SK-N-DZ (cell line): ENCODE data around the gene TM4SF18.
A peak's percentile ranks its signal among the peaks of the same experiment; 100 is the strongest.

ENCODE experiments used
- DNase-seq: peaks from one replicate; pipeline ENCODE4 v3.0.0-alpha.2; 2015; ENCODE audit warnings: low spot score

TM4SF18 gene

GRCh38 chr3:149330609-149331331 lies 2.7 kb downstream of the TM4SF18 start:
- no peak for DNase-seq

- DNase-seq, result no peak
Observed at GRCh38 chr3:149327156-149327555, 6.3 kb downstream of the TM4SF18 start.

- DNase-seq, result no peak
Observed at GRCh38 chr3:149325581-149325980, 7.9 kb downstream of the TM4SF18 start.

GRCh38 chr3:149324332-149324731 lies 9.1 kb downstream of the TM4SF18 start:
- no peak for DNase-seq

GRCh38 chr3:149321640-149322039 lies 11.8 kb downstream of the TM4SF18 start:
- no peak for DNase-seq

- no peak for DNase-seq
Observed at GRCh38 chr3:149321136-149321535, 12.3 kb downstream of the TM4SF18 start.

GRCh38 chr3:149319750-149320149 lies 13.7 kb downstream of the TM4SF18 start:
- no peak for DNase-seq

GRCh38 chr3:149317072-149317471 lies 16.4 kb downstream of the TM4SF18 start:
- DNase-seq, result no peak

GRCh38 chr3:149316437-149316836 lies 17.0 kb downstream of the TM4SF18 start:
- no peak for DNase-seq

- DNase-seq, result no peak
Observed at GRCh38 chr3:149315694-149316093, 17.7 kb downstream of the TM4SF18 start.

- DNase-seq, result no peak
Observed at GRCh38 chr3:149314807-149315578, 18.4 kb downstream of the TM4SF18 start.

- no peak for DNase-seq
Observed at GRCh38 chr3:149313542-149313941, 19.9 kb downstream of the TM4SF18 start.

- DNase-seq, result no peak
Observed at GRCh38 chr3:149310796-149311534, 22.5 kb downstream of the TM4SF18 start.

GRCh38 chr3:149307435-149307783 lies 26.0 kb downstream of the TM4SF18 start:
- no peak for DNase-seq

- DNase-seq, result no peak
Observed at GRCh38 chr3:149306751-149307434, 26.5 kb downstream of the TM4SF18 start.

- no peak for DNase-seq
Observed at GRCh38 chr3:149305376-149305775, 28.1 kb downstream of the TM4SF18 start.

- DNase-seq, result no peak
Observed at GRCh38 chr3:149299938-149300801, 33.3 kb downstream of the TM4SF18 start.

GRCh38 chr3:149296972-149297371 lies 36.5 kb downstream of the TM4SF18 start:
- DNase-seq, result no peak

- DNase-seq, result no peak
Observed at GRCh38 chr3:149292666-149293065, 40.8 kb downstream of the TM4SF18 start.

- peak; percentile 17 for DNase-seq
Observed at GRCh38 chr3:149291178-149291577, 42.3 kb downstream of the TM4SF18 start.

GRCh38 chr3:149288655-149289054 lies 44.8 kb downstream of the TM4SF18 start:
- DNase-seq, result no peak
